Ishikawa (cell line): Measurements from ENCODE around the gene PALLD.

ENCODE experiments used
- CEBPB ChIP-seq: IDR thresholded peaks from 2 replicates; pipeline ENCODE4 v1.6.1; 2012
- CREB1 ChIP-seq: IDR thresholded peaks from 2 replicates; pipeline ENCODE4 v1.6.1; 2012; ENCODE audit warnings: low read depth
- EGR1 ChIP-seq: IDR thresholded peaks from 2 replicates; pipeline ENCODE4 v1.6.1; 2012
- EP300 ChIP-seq: IDR thresholded peaks from 2 replicates; pipeline ENCODE4 v1.6.1; 2012; ENCODE audit warnings: borderline replicate concordance
- FOXM1 ChIP-seq: IDR thresholded peaks from 2 replicates; pipeline ENCODE4 v1.6.1; 2012; ENCODE audit warnings: low read depth, borderline replicate concordance
- NFIC ChIP-seq: IDR thresholded peaks from 2 replicates; pipeline ENCODE4 v1.6.1; 2012
- RAD21 ChIP-seq: IDR thresholded peaks from 2 replicates; pipeline ENCODE4 v1.6.1; 2012; ENCODE audit warnings: low read depth
- TAF1 ChIP-seq: IDR thresholded peaks from 2 replicates; pipeline ENCODE4 v1.6.1; 2012; ENCODE audit warnings: low read depth, mild to moderate bottlenecking
- TCF12 ChIP-seq: IDR thresholded peaks from 2 replicates; pipeline ENCODE4 v1.6.1; 2012; ENCODE audit warnings: low read depth
- TEAD4 ChIP-seq: IDR thresholded peaks from 2 replicates; pipeline ENCODE4 v1.6.1; 2012
- YY1 ChIP-seq: IDR thresholded peaks from 2 replicates; pipeline ENCODE4 v1.6.1; 2012; ENCODE audit warnings: low read depth
- ZBTB7A ChIP-seq: IDR thresholded peaks from 2 replicates; pipeline ENCODE4 v1.6.1; 2012; ENCODE audit warnings: low read depth
- TF ChIP-seq, protein P1 (sequence below): IDR thresholded peaks from 2 replicates; pipeline ENCODE4 v1.6.1; 2012
- TF ChIP-seq, protein P2 (sequence below): IDR thresholded peaks from 2 replicates; pipeline ENCODE4 v1.6.1; 2012; ENCODE audit warnings: low read depth, mild to moderate bottlenecking
- TF ChIP-seq, protein P3 (sequence below): IDR thresholded peaks from 2 replicates; pipeline ENCODE4 v1.6.1; 2012

Gene PALLD

DNA sequence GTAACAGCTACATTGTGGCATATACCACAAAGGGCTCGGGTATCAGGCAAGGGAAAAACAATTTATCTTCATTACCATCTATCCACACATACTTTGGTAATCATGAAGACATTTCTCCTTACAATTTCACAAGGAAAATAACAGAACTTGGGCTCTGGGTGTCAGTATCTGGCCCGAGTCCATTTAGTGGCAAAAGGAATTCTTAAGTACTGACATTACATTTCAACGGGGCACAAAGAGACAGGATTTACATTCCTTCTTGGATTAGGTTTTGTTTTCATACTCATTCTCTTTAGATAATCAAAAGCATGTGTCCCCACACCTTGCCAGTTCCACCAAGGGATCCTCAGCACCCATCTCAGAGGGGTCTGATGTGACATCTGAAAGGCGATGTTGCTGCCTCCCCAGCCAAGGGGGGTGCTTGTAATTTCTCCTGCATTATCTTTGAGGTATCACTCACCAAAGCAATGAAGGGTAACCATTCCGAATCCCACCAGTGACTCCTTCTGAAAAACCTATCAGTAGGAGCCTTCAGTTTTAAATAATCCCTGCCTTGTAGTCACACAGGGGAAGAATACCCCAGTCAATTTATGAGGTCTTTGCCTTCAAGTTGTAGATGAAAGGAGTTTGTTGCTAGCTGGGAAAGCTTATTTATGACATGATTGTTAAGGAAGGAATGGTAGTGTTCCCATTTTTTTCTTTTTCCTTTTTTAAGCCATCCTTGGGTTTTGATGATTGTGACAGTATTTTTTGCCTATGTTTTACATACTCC is 118.6 kb downstream of the PALLD start:
- 0 out of 2 replicates have a peak, but pooled peaks have one; percentile 38 for TF ChIP-seq FOXM1
- peak; percentile 62 for TF ChIP-seq TEAD4
- 0 out of 2 replicates have a peak, but pooled peaks have one; percentile 8 for TF ChIP-seq RAD21
- TF ChIP-seq, protein P1, sequence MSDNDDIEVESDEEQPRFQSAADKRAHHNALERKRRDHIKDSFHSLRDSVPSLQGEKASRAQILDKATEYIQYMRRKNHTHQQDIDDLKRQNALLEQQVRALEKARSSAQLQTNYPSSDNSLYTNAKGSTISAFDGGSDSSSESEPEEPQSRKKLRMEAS, result no peak; the same call in 1 of the 2 replicates
- TF ChIP-seq YY1, result no peak
- TF ChIP-seq NFIC, result peak; percentile 65
- no peak for TF ChIP-seq CREB1
- TF ChIP-seq, protein P2, sequence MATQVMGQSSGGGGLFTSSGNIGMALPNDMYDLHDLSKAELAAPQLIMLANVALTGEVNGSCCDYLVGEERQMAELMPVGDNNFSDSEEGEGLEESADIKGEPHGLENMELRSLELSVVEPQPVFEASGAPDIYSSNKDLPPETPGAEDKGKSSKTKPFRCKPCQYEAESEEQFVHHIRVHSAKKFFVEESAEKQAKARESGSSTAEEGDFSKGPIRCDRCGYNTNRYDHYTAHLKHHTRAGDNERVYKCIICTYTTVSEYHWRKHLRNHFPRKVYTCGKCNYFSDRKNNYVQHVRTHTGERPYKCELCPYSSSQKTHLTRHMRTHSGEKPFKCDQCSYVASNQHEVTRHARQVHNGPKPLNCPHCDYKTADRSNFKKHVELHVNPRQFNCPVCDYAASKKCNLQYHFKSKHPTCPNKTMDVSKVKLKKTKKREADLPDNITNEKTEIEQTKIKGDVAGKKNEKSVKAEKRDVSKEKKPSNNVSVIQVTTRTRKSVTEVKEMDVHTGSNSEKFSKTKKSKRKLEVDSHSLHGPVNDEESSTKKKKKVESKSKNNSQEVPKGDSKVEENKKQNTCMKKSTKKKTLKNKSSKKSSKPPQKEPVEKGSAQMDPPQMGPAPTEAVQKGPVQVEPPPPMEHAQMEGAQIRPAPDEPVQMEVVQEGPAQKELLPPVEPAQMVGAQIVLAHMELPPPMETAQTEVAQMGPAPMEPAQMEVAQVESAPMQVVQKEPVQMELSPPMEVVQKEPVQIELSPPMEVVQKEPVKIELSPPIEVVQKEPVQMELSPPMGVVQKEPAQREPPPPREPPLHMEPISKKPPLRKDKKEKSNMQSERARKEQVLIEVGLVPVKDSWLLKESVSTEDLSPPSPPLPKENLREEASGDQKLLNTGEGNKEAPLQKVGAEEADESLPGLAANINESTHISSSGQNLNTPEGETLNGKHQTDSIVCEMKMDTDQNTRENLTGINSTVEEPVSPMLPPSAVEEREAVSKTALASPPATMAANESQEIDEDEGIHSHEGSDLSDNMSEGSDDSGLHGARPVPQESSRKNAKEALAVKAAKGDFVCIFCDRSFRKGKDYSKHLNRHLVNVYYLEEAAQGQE, result no peak
- no peak for TF ChIP-seq EGR1
- TF ChIP-seq EP300, result peak; percentile 58; the same call in 1 of the 2 replicates
- no peak for TF ChIP-seq CEBPB
- TF ChIP-seq, protein P3, sequence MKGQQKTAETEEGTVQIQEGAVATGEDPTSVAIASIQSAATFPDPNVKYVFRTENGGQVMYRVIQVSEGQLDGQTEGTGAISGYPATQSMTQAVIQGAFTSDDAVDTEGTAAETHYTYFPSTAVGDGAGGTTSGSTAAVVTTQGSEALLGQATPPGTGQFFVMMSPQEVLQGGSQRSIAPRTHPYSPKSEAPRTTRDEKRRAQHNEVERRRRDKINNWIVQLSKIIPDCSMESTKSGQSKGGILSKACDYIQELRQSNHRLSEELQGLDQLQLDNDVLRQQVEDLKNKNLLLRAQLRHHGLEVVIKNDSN, result no peak
- TF ChIP-seq TAF1, result no peak
- no peak for TF ChIP-seq ZBTB7A
- TF ChIP-seq TCF12, result peak; percentile 62

DNA sequence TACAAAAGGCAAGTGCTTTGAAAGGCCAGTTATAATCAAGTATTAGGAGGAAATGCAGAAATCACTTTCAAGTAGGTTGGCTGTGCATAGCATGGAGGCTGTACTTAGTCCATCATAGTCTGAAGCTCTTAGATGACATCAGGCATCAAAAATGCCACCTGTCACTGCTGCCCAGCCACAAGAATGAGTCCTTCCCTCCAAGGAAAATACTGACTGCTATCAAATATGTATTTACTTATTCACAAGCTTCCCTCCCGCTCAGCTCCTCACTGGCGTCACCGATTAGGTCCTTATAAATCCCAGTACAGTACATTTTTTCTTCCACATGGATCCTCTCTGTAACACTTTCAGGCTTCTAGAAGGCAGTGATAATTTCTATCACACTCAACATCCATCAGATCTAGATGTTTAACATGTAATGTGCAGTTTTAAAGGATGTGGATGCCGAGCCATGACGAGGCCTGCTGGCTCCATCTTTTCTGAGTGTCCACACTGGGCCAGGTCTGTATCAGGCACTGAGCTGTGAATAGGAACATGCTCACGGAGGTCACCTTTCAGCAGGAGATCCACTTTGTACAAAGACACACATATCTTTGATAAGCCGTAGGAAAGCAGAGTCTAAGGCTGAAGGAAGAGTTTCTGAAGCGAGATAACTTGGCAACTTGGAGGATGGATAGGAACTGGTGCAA is 121.9 kb downstream of the PALLD start:
- TF ChIP-seq RAD21 (no peak), ZBTB7A (no peak), FOXM1 (no peak; the same call in 1 of the 2 replicates), TCF12 (peak; percentile 67), TEAD4 (peak; percentile 83), TAF1 (no peak), EGR1 (no peak), EP300 (peak; percentile 77), YY1 (no peak), NFIC (peak; percentile 49), CREB1 (no peak)
- TF ChIP-seq, protein P1, result peak; percentile 47
- TF ChIP-seq, protein P3, result no peak
- TF ChIP-seq, protein P2, result no peak

DNA sequence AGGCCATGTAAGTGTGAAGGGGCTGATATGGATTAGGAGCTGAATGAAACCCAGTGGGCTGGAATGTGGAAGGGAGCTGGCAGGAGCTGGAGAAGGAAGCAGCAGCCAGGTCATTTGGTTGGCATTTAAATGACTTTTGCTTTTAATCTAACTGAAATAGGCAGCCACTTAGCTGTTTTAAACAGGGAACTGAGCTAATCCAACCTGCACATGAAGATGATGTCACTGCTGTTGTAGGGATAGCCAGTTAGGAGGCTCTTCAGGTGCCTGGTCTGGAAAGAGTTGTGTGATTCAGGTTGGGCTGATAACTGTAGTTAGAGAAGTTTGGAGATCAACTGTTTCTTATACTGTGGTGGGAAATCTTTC is 122.4 kb downstream of the PALLD start:
- no peak for TF ChIP-seq NFIC
- TF ChIP-seq TEAD4, result peak; percentile 53; the same call in 1 of the 2 replicates

DNA sequence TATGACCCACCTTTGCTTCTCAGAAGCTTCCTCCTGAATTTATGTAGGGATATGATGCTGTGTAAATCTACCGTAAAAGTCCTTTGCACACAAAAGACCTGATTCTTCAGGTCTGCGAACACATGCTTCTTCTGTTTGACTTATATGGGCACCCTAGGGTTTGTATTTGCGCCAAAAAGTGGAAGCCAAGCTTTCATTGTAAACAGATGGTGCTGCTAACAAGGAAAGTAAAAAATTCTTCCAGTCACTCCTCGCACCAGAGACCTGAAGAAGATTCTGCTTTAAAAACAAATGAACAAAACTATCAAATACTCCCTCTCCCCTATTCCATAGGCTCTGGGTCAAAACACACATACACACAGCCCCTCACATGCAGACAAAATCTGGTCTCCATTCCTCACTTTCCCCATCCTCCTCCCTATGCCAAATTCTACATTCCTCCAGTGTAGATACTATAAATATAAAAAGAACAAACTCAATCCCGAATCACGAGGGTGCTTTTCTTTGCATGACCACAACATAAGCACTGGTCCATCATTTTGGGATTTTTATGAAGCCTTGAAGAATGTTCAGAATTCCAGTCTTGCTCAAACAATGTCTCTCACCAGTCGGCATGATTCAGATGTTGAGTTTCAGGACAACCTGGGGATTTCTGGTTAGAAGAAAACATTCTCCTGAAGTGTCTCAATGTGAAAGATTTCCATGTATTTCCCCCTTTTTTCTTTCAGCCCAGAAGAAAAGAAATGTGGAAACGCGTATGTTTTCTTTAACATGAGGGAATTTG is 125.1 kb downstream of the PALLD start:
- TF ChIP-seq, protein P3, result no peak
- no peak for TF ChIP-seq YY1
- no peak for TF ChIP-seq TCF12
- no peak for TF ChIP-seq EGR1
- no peak for TF ChIP-seq TEAD4
- TF ChIP-seq NFIC, result no peak
- no peak for TF ChIP-seq CEBPB

DNA sequence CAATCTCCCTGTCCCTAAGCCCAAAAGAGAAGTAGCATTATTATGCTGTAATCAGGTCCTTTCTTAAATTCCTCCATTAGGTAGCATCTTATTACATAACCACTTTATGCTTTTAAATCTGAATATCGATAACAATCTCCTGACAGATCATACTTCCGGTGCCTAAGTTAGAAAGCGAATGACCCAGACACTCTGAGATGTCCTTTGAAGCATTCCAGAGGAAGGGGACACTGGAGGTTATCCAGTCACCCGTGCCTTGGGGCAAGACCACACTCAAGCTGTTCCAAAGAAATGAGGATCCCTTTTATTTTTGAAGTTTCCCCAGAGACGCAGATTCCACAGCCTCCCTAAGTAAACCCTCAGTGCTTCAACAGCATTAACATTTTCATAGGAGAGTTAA is 125.7 kb downstream of the PALLD start:
- TF ChIP-seq EGR1, result no peak
- no peak for TF ChIP-seq YY1
- TF ChIP-seq ZBTB7A, result no peak
- TF ChIP-seq, protein P1, result no peak
- no peak for TF ChIP-seq CREB1
- no peak for TF ChIP-seq TEAD4
- TF ChIP-seq TCF12, result no peak
- no peak for TF ChIP-seq TAF1
